HG03439 (cell line): ENCODE results near the gene BTRC.

ENCODE experiments used
- ATAC-seq: cut with Tn5 transposase; IDR thresholded peaks from one replicate; pipeline ENCODE4 v1.9.1; 2021; ENCODE audit warnings: mild to moderate bottlenecking, moderate library complexity; ENCODE audit not compliant: unreplicated experiment

BTRC gene

DNA sequence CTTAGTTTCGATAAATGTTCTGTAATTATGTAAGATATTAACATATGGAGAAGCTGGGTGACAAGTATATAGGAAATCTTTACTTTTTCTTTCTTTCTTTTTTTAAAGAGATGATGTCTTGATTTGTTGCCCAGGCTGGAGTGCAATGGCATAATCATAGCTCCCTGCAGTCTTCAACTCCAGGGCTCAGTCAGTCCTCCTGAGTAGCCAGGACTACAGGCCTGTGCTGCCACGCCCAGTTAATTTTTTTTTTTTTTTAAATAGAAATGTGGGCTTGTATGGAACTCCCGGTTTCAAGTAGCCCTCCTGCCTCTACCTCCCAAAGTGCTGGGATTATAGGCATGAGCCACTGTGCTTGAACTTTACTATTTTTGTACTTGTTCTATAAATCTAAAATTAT, 122.4 kb downstream of the BTRC start:
- no peak for ATAC-seq

GRCh38 chr10:101478956-101479355, 125.0 kb downstream of the BTRC start:
- no peak for ATAC-seq

- no peak for ATAC-seq
These were observed 127.3 kb downstream of the BTRC start for GRCh38 chr10:101481256-101481655.

- ATAC-seq: no peak
These were observed 128.6 kb downstream of the BTRC start for GRCh38 chr10:101482568-101482967.

GRCh38 chr10:101484175-101484745, 130.3 kb downstream of the BTRC start:
- no peak for ATAC-seq

GRCh38 chr10:101485207-101485606, 131.2 kb downstream of the BTRC start:
- no peak for ATAC-seq

- no peak for ATAC-seq
These were observed 132.0 kb downstream of the BTRC start for GRCh38 chr10:101485681-101486554.

DNA sequence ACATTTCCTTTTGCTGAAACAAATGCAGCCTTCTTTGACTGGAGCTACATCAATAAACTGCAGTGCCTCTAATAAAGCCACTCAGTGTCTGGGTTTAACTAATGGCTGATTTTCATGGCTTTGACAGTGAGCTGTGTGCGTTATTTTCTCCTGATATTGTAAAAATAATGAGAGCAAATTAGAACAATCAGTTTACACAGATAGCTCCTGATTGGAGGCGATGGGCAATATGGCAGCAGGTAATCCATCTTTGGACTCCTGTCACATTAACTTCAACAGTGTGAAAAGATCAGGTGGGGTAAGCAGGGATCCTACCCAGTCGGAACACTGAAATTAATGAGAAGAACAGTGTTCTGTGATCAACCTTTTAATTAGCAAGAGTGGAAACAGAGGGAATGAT, 133.4 kb downstream of the BTRC start:
- ATAC-seq: no peak

DNA sequence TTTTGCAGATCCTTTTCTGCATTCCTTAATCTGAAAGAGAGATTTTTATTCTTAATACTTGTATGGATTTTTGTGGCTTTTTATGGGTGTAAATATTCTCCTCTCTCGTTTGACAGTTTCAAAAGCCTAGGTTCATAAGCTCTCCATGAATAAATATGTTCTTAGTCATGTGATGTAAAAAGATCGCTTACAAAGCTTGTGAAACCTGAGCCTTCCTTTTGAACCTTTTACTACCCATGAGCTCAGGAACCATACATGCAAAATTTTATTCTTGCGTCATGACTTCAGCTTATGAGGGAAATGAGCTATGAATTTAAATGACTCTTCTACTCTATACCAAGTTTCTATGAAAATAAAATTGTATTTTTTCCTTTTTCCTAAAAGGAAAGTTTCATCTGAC, 135.4 kb downstream of the BTRC start:
- no peak for ATAC-seq

DNA sequence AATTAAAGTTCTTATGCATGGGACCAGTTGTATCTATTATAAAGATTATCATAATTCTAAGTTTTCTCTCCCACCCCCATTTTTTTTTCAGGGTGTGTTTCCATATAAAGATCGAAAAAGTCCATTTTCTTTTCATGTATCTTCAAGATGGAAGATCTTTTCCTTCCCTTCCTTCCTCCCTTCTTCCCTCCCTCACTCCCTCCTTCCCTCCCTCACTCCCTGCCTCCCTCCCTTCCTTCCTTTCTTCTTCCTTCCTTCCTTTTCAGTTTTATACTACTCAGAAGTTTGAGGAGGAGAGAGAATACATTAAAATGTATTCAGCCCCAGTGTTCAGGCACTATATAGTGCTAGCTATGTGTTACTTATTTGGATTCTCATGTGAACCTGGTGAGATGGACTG, 136.1 kb downstream of the BTRC start:
- ATAC-seq: no peak

DNA sequence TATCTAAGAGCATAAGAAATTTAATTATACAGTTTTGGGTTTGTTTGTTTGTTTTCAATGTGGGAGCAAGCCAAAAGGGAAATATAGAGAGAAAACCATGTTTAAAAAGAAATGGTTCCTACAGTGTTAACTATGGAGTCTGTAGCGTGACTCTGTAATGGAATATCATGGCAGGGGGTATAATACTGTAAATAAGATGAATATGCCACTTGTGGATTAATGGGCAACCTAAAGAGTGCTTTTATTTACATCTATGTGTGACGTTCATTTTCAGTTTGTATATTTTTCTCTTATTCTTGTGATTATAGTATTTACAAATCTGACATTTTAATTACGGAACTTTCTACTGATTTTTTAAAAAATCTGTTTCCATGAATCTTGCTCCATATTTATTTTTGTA, 138.2 kb downstream of the BTRC start:
- ATAC-seq: no peak

GRCh38 chr10:101492814-101493213, 138.8 kb downstream of the BTRC start:
- no peak for ATAC-seq

GRCh38 chr10:101493249-101493648, 139.3 kb downstream of the BTRC start:
- no peak for ATAC-seq

- no peak for ATAC-seq
These were observed 139.9 kb downstream of the BTRC start for GRCh38 chr10:101493782-101494281.

GRCh38 chr10:101494650-101495049, 140.7 kb downstream of the BTRC start:
- ATAC-seq: no peak

- no peak for ATAC-seq
These were observed 141.5 kb downstream of the BTRC start for GRCh38 chr10:101495324-101495925.

- no peak for ATAC-seq
These were observed 150.5 kb downstream of the BTRC start for GRCh38 chr10:101504438-101504837.

GRCh38 chr10:101506829-101507661, 153.1 kb downstream of the BTRC start:
- ATAC-seq: no peak

DNA sequence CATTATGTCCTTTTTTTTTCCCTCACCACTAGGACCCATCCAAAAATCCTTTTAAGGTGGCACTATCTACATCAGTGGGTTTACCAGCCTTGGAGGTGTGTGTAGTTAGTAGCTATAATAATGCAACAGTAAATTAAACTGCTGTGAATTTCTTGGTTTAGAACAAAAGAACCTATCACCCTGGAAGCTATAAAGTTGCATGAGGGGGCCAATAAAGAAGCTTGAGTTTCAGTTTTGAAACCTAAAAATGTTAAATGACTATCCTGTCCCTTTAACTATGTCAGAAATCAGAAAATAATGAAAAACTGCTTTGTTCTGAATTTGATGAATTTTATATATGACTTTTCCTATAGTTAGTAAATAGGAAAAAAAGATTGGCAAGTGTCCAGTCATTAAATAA, 153.9 kb downstream of the BTRC start:
- no peak for ATAC-seq

DNA sequence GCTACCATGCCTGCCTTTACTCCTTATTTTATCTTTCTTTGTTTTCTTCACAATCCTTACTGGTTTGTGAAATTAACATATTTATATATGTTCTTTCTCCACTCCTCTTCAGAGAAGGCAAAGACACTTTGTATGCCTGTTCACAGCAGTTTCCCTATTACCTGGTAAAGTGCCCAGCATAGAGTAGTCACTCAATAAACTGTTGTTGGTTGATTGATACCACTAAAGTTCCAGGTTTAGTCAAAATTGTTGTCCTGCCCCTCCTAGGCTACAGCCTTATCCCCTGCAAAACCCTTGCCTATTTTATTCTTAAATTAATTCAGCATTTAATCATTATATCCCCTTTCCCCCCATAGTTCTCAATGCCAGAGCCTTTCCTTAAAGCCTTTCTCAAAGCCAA, 158.0 kb downstream of the BTRC start:
- no peak for ATAC-seq

DNA sequence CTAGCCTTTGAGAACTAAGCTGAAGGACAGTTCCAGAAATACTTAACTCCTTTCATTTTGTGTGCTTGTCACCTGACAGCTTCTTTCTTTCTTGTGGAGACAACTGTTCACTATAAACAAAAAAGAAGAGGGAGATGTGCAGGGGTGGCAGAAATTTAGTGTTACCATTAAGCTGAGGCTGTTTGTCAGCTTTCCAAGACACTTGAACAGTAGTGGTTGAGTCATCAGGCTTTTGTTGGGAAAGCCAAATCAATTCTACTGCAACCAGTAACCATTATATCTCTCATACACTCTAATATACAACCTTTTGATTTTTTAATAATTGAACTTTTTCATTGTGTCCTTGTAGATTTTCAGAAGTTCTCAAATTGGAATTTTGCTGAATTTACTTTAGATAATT, 158.8 kb downstream of the BTRC start:
- no peak for ATAC-seq
